ENCODE results near the gene CCND3.
A peak's percentile ranks its signal among the peaks of the same experiment; 100 is the strongest.

Gene CCND3

GRCh38 chr6:41914869-41915530 lies 26.6 kb downstream of the CCND3 start:
- ChIA-PET POLR2A (no interaction called here), CTCF (interaction anchor here (0.8 to 6.6 kb wide), 8 partner anchors 7 to 632 kb away, joined by 3 to 33 read pairs (median 4); partner anchors contain the start of genes BYSL, MED20 and TOMM6)
- TF ChIP-seq, protein P1, sequence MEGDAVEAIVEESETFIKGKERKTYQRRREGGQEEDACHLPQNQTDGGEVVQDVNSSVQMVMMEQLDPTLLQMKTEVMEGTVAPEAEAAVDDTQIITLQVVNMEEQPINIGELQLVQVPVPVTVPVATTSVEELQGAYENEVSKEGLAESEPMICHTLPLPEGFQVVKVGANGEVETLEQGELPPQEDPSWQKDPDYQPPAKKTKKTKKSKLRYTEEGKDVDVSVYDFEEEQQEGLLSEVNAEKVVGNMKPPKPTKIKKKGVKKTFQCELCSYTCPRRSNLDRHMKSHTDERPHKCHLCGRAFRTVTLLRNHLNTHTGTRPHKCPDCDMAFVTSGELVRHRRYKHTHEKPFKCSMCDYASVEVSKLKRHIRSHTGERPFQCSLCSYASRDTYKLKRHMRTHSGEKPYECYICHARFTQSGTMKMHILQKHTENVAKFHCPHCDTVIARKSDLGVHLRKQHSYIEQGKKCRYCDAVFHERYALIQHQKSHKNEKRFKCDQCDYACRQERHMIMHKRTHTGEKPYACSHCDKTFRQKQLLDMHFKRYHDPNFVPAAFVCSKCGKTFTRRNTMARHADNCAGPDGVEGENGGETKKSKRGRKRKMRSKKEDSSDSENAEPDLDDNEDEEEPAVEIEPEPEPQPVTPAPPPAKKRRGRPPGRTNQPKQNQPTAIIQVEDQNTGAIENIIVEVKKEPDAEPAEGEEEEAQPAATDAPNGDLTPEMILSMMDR (IDR thresholded peaks at IDR 0.05; ENCODE audit: control extremely low read depth, extremely low read depth, low read depth, missing control alignments), result no peak
- no peak for DNase-seq (ENCODE audit: extremely low spot score)

DNA sequence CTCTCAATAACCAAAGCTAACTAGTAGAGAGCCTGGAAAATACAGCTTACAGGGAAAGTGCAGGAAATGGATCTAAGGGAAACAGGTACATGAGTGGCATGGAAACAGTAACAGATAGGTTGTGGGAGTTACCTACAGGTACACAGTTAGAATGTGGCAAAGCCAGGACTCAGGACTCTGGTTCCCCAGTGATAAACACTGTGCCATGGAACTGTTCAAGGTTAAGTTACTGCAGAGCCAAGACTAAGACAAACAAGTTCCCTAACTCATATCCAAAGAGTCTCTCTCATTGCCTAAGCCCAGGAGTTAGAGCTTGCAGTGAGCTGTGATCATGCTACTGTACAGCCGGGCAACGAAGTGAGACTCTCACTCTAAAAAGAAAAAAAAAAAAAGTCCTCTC lies 27.3 kb downstream of the CCND3 start:
- TF ChIP-seq, protein P1 (IDR thresholded peaks at IDR 0.05; ENCODE audit: control extremely low read depth, extremely low read depth, low read depth, missing control alignments), result no peak
- ChIA-PET POLR2A (no interaction called here), CTCF (interaction anchor here (0.8 to 6.6 kb wide), 5 partner anchors 8 to 633 kb away, joined by 3 to 33 read pairs (median 3); partner anchors contain the start of genes BYSL and MED20)
- no peak for DNase-seq (ENCODE audit: extremely low spot score)

GRCh38 chr6:41909727-41910126 lies 31.9 kb downstream of the CCND3 start:
- CTCF ChIA-PET, result interaction anchor here (1.2 to 6.6 kb wide), 5 partner anchors 12 to 136 kb away, joined by 3 to 33 read pairs (median 4); partner anchors contain the start of genes BYSL, MED20 and TOMM6
- POLR2A ChIA-PET, result no interaction called here
- TF ChIP-seq, protein P1 (IDR thresholded peaks at IDR 0.05; ENCODE audit: control extremely low read depth, extremely low read depth, low read depth, missing control alignments), result no peak
- no peak for DNase-seq (ENCODE audit: extremely low spot score)

- DNase-seq (ENCODE audit: extremely low spot score), result peak; percentile 30
- ChIA-PET CTCF (interaction anchor here (1.0 to 1.3 kb wide), 4 partner anchors 35 to 143 kb away, joined by 3 to 6 read pairs (median 5); no protein-coding TSS in a partner anchor), POLR2A (no interaction called here)
- TF ChIP-seq, protein P1 (IDR thresholded peaks at IDR 0.05; ENCODE audit: control extremely low read depth, extremely low read depth, low read depth, missing control alignments), result peak; percentile 22
Observed at GRCh38 chr6:41901882-41902519, 39.6 kb downstream of the CCND3 start.

- TF ChIP-seq, protein P1 (IDR thresholded peaks at IDR 0.05; ENCODE audit: control extremely low read depth, extremely low read depth, low read depth, missing control alignments), result no peak
- POLR2A ChIA-PET, result interaction anchor here (0.7 kb wide), 1 partner anchor 13 kb away, joined by 3 read pairs; no protein-coding TSS in a partner anchor
- CTCF ChIA-PET, result interaction anchor here (0.7 to 1.2 kb wide), 3 partner anchors 20 to 144 kb away, joined by 3 to 6 read pairs (median 4); partner anchors contain the start of genes BYSL and MED20
- no peak for DNase-seq (ENCODE audit: extremely low spot score)
Observed at GRCh38 chr6:41900861-41901260, 40.7 kb downstream of the CCND3 start.

DNA sequence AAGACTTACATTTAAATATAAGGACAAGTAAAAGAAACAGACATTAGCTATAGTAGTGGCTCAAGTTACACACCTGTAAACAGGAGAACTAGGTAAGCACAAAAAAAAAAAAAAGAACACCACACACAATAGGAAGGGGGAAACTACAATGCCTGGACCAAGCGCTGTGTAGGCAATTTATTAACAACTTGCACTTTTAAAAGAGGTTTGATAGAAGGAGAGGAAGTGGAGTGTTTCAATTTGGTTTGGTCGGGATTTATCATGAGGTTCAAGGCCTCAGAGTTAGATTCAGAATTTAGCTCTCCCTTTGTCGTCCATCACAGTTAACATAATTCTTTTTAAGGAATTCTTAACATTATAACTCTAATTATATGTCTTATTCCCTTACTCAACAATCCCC lies 45.3 kb downstream of the CCND3 start:
- ChIA-PET CTCF (interaction anchor here (2.2 to 2.5 kb wide), 2 partner anchors 9 to 25 kb away, joined by 9 to 16 read pairs; partner anchors contain the start of genes BYSL and MED20), POLR2A (interaction anchor here (0.7 to 0.9 kb wide), 2 partner anchors 21 to 125 kb away, joined by 4 to 9 read pairs; no protein-coding TSS in a partner anchor)
- TF ChIP-seq, protein P1 (IDR thresholded peaks at IDR 0.05; ENCODE audit: control extremely low read depth, extremely low read depth, low read depth, missing control alignments), result no peak
- no peak for DNase-seq (ENCODE audit: extremely low spot score)
